KOPT-K1 (cell line): ENCODE results near the gene PYHIN1.

Experiments
- H3K27ac ChIP-seq: fragments of 200-600 bp; sonication (generic); 2 replicates; pipeline ENCODE4 v1.5.1; 2016; ENCODE audit warnings: antibody characterized with exemption, mild to moderate bottlenecking, low read depth, low read length; ENCODE audit not compliant: poor library complexity, severe bottlenecking
- H3K36me3 ChIP-seq: fragments of 200-600 bp; sonication (generic); 2 replicates; pipeline ENCODE4 v1.5.1; 2017; ENCODE audit warnings: antibody characterized with exemption, mild to moderate bottlenecking, low read length, moderate library complexity; ENCODE audit not compliant: insufficient read depth
- H3K9me3 ChIP-seq: fragments of 200-600 bp; sonication (generic); 2 replicates; pipeline ENCODE4 v1.5.1; 2017; ENCODE audit warnings: antibody characterized with exemption, low read length, mild to moderate bottlenecking; ENCODE audit not compliant: insufficient read depth, poor library complexity, severe bottlenecking

The PYHIN1 gene

DNA sequence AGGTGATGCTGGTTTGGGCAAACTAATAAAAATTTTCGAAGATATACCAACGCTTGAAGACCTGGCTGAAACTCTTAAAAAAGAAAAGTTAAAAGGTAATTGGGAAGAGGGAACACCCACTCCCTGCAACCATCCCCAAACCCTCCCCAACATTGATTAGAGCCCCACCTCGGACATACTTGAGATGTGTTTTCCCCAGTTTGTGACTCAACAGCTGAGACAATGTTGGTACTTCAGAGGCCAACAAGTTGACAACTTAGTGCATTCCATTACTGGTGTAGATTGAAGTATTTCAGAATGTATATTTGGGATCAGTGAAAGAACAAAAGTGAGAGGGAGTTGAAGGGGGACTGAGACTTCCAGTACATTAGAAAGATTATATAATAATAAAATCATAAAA lies 83.5 kb downstream of the PYHIN1 start:
- peaks cover 63% of the 10 kb centered on the region for H3K36me3 ChIP-seq
- peak overlapping the region; percentile 97 for H3K27ac ChIP-seq

GRCh38 chr1:159015440-159015909 lies 84.1 kb downstream of the PYHIN1 start:
- peak overlapping the region; percentile 97 for H3K27ac ChIP-seq
- no peaks in the 10 kb centered on the region for H3K9me3 ChIP-seq
- peaks cover 69% of the 10 kb centered on the region for H3K36me3 ChIP-seq

More for the DNA sequence above, 83.5 kb downstream of the PYHIN1 start:
- H3K9me3 ChIP-seq = no peaks in the 10 kb centered on the region

DNA sequence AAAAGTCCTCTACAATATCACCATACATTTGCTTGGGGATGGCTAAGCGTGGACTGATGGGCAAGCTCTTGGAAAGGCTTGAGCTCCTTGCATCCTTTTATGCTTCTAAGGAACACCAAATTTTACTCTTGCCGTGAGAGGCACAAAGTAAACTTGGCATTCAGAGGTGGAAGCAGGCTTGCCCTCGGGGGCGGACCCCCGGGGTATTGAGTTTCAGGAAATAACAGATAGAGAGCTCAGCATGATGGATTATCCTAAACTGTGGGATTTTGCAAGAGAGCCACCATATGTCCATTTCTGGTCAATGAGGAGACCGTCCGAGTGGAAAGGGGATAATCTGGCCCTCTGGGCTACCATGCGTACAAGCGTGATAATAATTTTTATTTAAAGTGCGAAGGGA lies 92.4 kb downstream of the PYHIN1 start:
- no peak overlapping the region for H3K27ac ChIP-seq
- no peaks in the 10 kb centered on the region for H3K9me3 ChIP-seq
- H3K36me3 ChIP-seq = peaks cover 99% of the 10 kb centered on the region

- Histone ChIP-seq H3K36me3 (peaks cover 99% of the 10 kb centered on the region), H3K9me3 (no peaks in the 10 kb centered on the region)
Measured at GRCh38 chr1:159025043-159025442, 93.7 kb downstream of the PYHIN1 start.

More at GRCh38 chr1:159025043-159025442, 93.7 kb downstream of the PYHIN1 start:
- no peak overlapping the region for H3K27ac ChIP-seq
